HG03558 (cell line): Measurements from ENCODE around the gene AP3B2.

ENCODE experiments used
- ATAC-seq: cut with Tn5 transposase; IDR thresholded peaks from one replicate; pipeline ENCODE4 v1.9.1; 2021; ENCODE audit warnings: moderate number of reproducible peaks; ENCODE audit not compliant: unreplicated experiment; ENCODE audit errors: extremely low read depth

Gene AP3B2

GRCh38 chr15:82697735-82698407, 11.8 kb downstream of the AP3B2 start:
- no peak for ATAC-seq

- ATAC-seq = no peak
Measured at GRCh38 chr15:82692171-82692570, 17.5 kb downstream of the AP3B2 start.

- ATAC-seq = no peak
Measured at GRCh38 chr15:82689147-82689546, 20.5 kb downstream of the AP3B2 start.

- no peak for ATAC-seq
Measured at GRCh38 chr15:82688691-82689090, 21.0 kb downstream of the AP3B2 start.

GRCh38 chr15:82681371-82681770, 28.3 kb downstream of the AP3B2 start:
- no peak for ATAC-seq

GRCh38 chr15:82680200-82681102, 29.2 kb downstream of the AP3B2 start:
- no peak for ATAC-seq

GRCh38 chr15:82679626-82680199, 30.0 kb downstream of the AP3B2 start:
- no peak for ATAC-seq

- ATAC-seq = no peak
Measured at GRCh38 chr15:82677720-82678323, 31.9 kb downstream of the AP3B2 start.

- ATAC-seq = no peak
Measured at GRCh38 chr15:82674873-82675272, 34.8 kb downstream of the AP3B2 start.

- ATAC-seq = no peak
Measured at GRCh38 chr15:82670699-82671098, 39.0 kb downstream of the AP3B2 start.

- no peak for ATAC-seq
Measured at GRCh38 chr15:82666606-82667005, 43.1 kb downstream of the AP3B2 start.

- no peak for ATAC-seq
Measured at GRCh38 chr15:82664021-82664420, 45.7 kb downstream of the AP3B2 start.

- no peak for ATAC-seq
Measured at GRCh38 chr15:82663186-82663600, 46.5 kb downstream of the AP3B2 start.

- ATAC-seq = no peak
Measured at GRCh38 chr15:82662641-82663040, 47.0 kb downstream of the AP3B2 start.

GRCh38 chr15:82660378-82660777, 49.3 kb downstream of the AP3B2 start:
- ATAC-seq = no peak

GRCh38 chr15:82656641-82657266, 52.9 kb downstream of the AP3B2 start:
- ATAC-seq = no peak

- no peak for ATAC-seq
Measured at GRCh38 chr15:82655606-82656005, 54.1 kb downstream of the AP3B2 start.

GRCh38 chr15:82653483-82654168, 56.0 kb downstream of the AP3B2 start:
- no peak for ATAC-seq

GRCh38 chr15:82651708-82652107, 58.0 kb downstream of the AP3B2 start:
- ATAC-seq = no peak
